Endothelial cell (in vitro differentiated cells): ENCODE results near the gene ARL3. TPM values are rescaled to one million over a fixed set of nuclear protein-coding genes. Genes with fewer than 3 reads are reported as not detected.
A peak's percentile ranks its signal among the peaks of the same experiment; 100 is the strongest.

Source experiments
- DNase-seq: peaks from one replicate; pipeline ENCODE4 v3.0.0; 2021; ENCODE audit warnings: low spot score
- H3K27ac Mint-ChIP-seq: one replicate; pipeline ENCODE4 v1.8.0; 2021; ENCODE audit warnings: mixed read lengths, inconsistent platforms; ENCODE audit not compliant: unreplicated experiment
- H3K27me3 Mint-ChIP-seq: one replicate; pipeline ENCODE4 v1.8.0; 2021; ENCODE audit warnings: mild to moderate bottlenecking, moderate library complexity, mixed read lengths, inconsistent platforms; ENCODE audit not compliant: unreplicated experiment
- H3K36me3 Mint-ChIP-seq: one replicate; pipeline ENCODE4 v1.8.0; 2021; ENCODE audit warnings: mild to moderate bottlenecking, low read depth, mixed read lengths, inconsistent platforms; ENCODE audit not compliant: unreplicated experiment
- H3K4me1 Mint-ChIP-seq: one replicate; pipeline ENCODE4 v1.8.0; 2021; ENCODE audit warnings: mild to moderate bottlenecking, mixed read lengths, inconsistent platforms; ENCODE audit not compliant: unreplicated experiment
- H3K4me3 Mint-ChIP-seq: one replicate; pipeline ENCODE4 v1.8.0; 2021; ENCODE audit warnings: mild to moderate bottlenecking, mixed read lengths, inconsistent platforms; ENCODE audit not compliant: unreplicated experiment
- H3K9me3 Mint-ChIP-seq: one replicate; pipeline ENCODE4 v1.8.0; 2021; ENCODE audit warnings: mixed read lengths, inconsistent platforms; ENCODE audit not compliant: unreplicated experiment
- total RNA-seq: library from RNA; stranded (reverse); fragmentation: NEBNext Ultra II Directional; extraction: Animal tissue kit (Norgen Biotek cat#: 25700); gene quantifications from one replicate; pipeline ENCODE4 v1.2.1, GENCODE V29; 2021; ENCODE audit not compliant: unreplicated experiment
- TF ChIP-seq, protein P1 (sequence below): fragments of 200-600 bp; sonication (generic); IDR thresholded peaks from one replicate; pipeline ENCODE4 v1.5.0; 2021; ENCODE audit warnings: antibody characterized with exemption; ENCODE audit not compliant: unreplicated experiment

ARL3 gene
- total RNA-seq, 1 donor from 2014 or later: 9.0 TPM

DNA sequence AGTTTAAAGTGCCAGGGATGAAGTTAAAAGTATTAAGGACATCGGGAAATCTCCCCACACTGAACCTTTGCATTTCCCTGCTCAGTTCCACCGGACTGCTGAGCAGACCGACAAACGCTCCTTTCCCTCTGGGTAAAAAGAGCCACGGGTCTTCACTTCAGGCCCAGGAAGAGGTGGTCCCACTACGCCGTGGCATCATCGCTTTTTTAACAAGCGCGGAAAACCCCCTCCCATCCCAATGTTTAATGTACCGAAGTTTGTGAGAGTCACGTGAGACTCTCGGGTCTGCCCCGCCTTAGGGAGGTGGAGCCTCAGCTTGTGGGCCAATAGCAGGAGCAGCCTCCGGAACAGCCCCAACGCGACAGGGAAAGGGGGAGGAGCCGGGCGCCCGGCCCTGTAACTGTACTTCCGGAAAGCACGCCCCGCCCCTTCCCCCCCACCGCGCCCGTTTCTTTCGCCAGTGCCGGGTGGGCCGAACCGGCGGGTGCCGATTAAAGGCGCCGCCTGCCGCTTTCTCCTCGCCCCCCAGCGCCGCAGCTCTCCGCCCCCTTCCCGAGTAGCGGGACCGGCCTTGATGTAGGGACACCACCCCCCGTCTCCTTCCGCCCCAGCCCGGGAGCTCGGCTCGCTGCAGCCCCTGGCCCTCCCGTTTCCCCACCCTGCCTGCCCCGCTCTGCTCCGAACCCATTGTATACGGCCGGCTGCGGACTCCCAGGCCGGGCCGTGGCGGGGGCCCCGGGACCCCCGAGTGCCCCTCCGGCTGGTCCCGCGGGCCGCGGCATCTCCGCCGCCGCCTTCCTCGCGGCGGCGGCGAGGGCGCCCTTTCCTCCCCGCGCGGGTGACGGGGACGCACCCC is 72.1 kb downstream of the ARL3 start:
- peaks cover 32% of the 10 kb centered on the region for H3K36me3 Mint-ChIP-seq
- H3K9me3 Mint-ChIP-seq: no peaks in the 10 kb centered on the region
- TF ChIP-seq, protein P1, sequence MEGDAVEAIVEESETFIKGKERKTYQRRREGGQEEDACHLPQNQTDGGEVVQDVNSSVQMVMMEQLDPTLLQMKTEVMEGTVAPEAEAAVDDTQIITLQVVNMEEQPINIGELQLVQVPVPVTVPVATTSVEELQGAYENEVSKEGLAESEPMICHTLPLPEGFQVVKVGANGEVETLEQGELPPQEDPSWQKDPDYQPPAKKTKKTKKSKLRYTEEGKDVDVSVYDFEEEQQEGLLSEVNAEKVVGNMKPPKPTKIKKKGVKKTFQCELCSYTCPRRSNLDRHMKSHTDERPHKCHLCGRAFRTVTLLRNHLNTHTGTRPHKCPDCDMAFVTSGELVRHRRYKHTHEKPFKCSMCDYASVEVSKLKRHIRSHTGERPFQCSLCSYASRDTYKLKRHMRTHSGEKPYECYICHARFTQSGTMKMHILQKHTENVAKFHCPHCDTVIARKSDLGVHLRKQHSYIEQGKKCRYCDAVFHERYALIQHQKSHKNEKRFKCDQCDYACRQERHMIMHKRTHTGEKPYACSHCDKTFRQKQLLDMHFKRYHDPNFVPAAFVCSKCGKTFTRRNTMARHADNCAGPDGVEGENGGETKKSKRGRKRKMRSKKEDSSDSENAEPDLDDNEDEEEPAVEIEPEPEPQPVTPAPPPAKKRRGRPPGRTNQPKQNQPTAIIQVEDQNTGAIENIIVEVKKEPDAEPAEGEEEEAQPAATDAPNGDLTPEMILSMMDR: no peak
- peak overlapping the region; percentile 88 for H3K4me3 Mint-ChIP-seq
- peaks cover 25% of the 10 kb centered on the region for H3K27me3 Mint-ChIP-seq
- H3K27ac Mint-ChIP-seq: peak overlapping the region; percentile 87
- DNase-seq: peak; percentile 97
- peaks cover 34% of the 10 kb centered on the region for H3K4me1 Mint-ChIP-seq

DNA sequence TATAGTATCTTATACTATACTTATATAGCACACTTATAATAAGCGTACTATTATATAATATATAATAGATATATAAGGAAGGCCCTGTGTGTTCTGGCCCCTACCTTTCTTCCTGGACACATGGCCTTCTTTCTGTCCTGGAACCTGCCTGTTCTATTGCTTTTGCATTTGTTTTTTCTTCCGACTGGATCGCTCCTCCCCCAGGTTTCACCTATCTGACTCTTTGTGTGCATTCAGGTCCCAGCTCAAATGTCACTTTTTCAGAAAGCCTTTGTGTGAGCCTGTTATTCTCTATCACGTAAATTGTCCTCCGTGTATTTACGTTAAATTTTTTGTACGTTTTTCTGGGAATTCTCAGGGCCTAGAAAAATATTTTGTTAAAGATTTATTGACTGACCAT is 72.8 kb downstream of the ARL3 start:
- H3K4me1 Mint-ChIP-seq: peaks cover 30% of the 10 kb centered on the region
- H3K9me3 Mint-ChIP-seq: no peaks in the 10 kb centered on the region
- TF ChIP-seq, protein P1: no peak
- H3K36me3 Mint-ChIP-seq: peaks cover 26% of the 10 kb centered on the region
- peaks cover 21% of the 10 kb centered on the region for H3K27me3 Mint-ChIP-seq
- peak overlapping the region; percentile 87 for H3K27ac Mint-ChIP-seq
- peak overlapping the region; percentile 88 for H3K4me3 Mint-ChIP-seq
- DNase-seq: no peak

DNA sequence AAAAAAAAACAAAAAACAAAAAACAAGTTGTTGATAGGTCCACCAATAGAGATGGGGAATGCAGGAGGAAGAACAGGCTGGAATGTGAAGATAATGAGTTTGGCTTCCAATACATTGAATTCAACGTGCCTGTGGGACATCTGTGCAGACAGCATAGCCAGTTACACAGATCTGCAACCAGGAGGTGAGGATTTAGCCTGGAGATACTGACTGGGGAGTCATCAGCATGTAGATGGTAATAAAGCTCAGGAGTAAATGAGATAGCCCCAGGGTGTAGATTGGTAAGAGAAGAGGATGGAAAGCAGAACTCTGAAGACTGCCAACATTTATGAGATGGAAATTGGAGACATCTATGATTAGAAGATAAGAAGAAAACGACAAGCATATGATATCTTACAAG is 74.7 kb downstream of the ARL3 start:
- peaks cover 11% of the 10 kb centered on the region for H3K36me3 Mint-ChIP-seq
- no peak overlapping the region for H3K4me3 Mint-ChIP-seq
- peaks cover 35% of the 10 kb centered on the region for H3K4me1 Mint-ChIP-seq
- H3K27me3 Mint-ChIP-seq: peaks cover 12% of the 10 kb centered on the region
- H3K27ac Mint-ChIP-seq: no peak overlapping the region
- no peaks in the 10 kb centered on the region for H3K9me3 Mint-ChIP-seq
- no peak for DNase-seq
- TF ChIP-seq, protein P1: no peak

DNA sequence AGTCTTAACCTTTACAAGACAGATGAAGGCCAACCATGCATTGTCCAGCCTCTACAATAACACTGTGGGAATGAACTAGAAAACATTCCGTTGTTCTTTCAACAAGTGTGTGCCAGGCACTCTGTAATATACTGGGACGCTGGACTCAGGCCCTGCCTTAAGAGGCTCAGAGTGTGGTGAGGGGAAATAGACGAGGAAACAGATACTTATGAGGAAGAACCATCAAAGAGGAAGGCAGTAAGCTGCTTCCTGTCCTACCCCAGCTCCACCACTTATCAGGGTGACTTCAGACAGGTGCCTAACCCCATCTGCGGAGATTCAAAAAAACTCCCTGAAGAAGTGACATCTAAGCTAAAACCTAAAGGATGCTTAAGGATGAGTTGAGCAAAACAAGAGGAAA is 78.8 kb downstream of the ARL3 start:
- Mint-ChIP-seq H3K4me3 (no peak overlapping the region), H3K27ac (peak overlapping the region; percentile 58), H3K36me3 (peaks cover 18% of the 10 kb centered on the region), H3K4me1 (peaks cover 64% of the 10 kb centered on the region), H3K9me3 (no peaks in the 10 kb centered on the region), H3K27me3 (peaks cover 9% of the 10 kb centered on the region)
- TF ChIP-seq, protein P1: no peak
- DNase-seq: no peak

DNA sequence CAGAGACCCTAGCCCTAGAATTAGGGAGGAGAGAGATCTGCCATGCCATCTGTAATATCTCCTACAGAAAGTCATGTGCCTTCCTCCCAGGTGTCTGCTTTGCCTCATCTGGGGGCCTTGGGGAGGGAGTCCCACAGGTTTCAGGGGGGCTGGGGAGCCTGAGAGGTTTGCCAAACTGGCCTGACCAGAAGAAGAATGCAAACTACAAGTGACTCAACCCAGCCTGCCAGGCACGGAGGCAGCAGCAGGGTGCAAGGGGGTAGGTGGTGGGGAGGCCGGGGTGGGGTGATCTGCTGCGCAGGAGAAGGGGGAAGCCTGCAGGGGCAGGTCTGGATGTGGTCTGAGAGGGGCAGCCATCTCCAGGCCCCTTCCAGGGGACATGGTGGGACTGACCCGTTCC is 79.5 kb downstream of the ARL3 start:
- Mint-ChIP-seq H3K9me3 (no peaks in the 10 kb centered on the region), H3K36me3 (peaks cover 20% of the 10 kb centered on the region), H3K4me3 (peak overlapping the region; percentile 59), H3K27me3 (peaks cover 9% of the 10 kb centered on the region), H3K27ac (peak overlapping the region; percentile 58), H3K4me1 (peaks cover 67% of the 10 kb centered on the region)
- DNase-seq: no peak
- TF ChIP-seq, protein P1: no peak
